ENCODE data around the gene PARS2.

Gene PARS2

DNA sequence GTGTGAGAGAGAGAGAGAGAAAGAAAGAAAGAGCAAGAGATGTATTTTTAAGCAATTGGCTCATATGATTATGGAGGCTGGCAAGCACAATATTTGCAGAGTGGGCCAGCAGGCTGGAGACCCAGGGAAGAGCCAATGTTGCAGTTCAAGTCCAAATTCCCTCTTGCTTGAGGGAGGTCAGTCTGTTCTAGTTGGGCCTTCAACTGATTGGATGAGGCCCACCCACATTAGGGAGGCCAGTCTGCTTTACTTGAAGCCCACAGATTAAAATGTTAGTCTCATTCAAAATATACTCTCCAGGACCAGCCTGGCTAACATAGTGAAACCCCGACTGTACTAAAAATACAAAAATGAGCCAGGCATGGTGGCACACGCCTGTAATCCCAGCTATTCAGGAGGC lies 8.6 kb upstream of the PARS2 start:
- Histone ChIP-seq H3K27ac (no peak overlapping the region), H3K36me3 (no peaks in the 10 kb centered on the region), H3K9me3 (no peaks in the 10 kb centered on the region), H3K4me1 (ENCODE audit: control insufficient read depth in 1 of 2, insufficient read depth in 1 of 2, low read depth in 1 of 2, low read length in 1 of 2) (no peaks in the 10 kb centered on the region), H3K27me3 (no peaks in the 10 kb centered on the region), H3K4me3 (ENCODE audit: low read depth in 1 of 2, low read length in 1 of 2) (no peak overlapping the region)
- TF ChIP-seq, protein P1, sequence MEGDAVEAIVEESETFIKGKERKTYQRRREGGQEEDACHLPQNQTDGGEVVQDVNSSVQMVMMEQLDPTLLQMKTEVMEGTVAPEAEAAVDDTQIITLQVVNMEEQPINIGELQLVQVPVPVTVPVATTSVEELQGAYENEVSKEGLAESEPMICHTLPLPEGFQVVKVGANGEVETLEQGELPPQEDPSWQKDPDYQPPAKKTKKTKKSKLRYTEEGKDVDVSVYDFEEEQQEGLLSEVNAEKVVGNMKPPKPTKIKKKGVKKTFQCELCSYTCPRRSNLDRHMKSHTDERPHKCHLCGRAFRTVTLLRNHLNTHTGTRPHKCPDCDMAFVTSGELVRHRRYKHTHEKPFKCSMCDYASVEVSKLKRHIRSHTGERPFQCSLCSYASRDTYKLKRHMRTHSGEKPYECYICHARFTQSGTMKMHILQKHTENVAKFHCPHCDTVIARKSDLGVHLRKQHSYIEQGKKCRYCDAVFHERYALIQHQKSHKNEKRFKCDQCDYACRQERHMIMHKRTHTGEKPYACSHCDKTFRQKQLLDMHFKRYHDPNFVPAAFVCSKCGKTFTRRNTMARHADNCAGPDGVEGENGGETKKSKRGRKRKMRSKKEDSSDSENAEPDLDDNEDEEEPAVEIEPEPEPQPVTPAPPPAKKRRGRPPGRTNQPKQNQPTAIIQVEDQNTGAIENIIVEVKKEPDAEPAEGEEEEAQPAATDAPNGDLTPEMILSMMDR (IDR thresholded peaks at IDR 0.05): no peak

GRCh38 chr1:54768093-54768492 lies 3.8 kb upstream of the PARS2 start:
- TF ChIP-seq, protein P1 (IDR thresholded peaks at IDR 0.05): no peak

GRCh38 chr1:54767526-54767925 lies 3.2 kb upstream of the PARS2 start:
- Histone ChIP-seq H3K27me3 (no peaks in the 10 kb centered on the region), H3K27ac (no peak overlapping the region), H3K4me3 (ENCODE audit: low read depth in 1 of 2, low read length in 1 of 2) (no peak overlapping the region), H3K36me3 (no peaks in the 10 kb centered on the region), H3K9me3 (no peaks in the 10 kb centered on the region), H3K4me1 (ENCODE audit: control insufficient read depth in 1 of 2, insufficient read depth in 1 of 2, low read depth in 1 of 2, low read length in 1 of 2) (peaks cover 13 to 16% of the 10 kb centered on the region in 2 experiments)
- TF ChIP-seq, protein P1 (IDR thresholded peaks at IDR 0.05): no peak

More at GRCh38 chr1:54768093-54768492, 3.8 kb upstream of the PARS2 start:
- Histone ChIP-seq H3K9me3 (no peaks in the 10 kb centered on the region), H3K27ac (no peak overlapping the region), H3K4me1 (ENCODE audit: control insufficient read depth in 1 of 2, insufficient read depth in 1 of 2, low read depth in 1 of 2, low read length in 1 of 2) (peaks cover 13 to 16% of the 10 kb centered on the region in 2 experiments), H3K27me3 (no peaks in the 10 kb centered on the region), H3K36me3 (no peaks in the 10 kb centered on the region), H3K4me3 (ENCODE audit: low read depth in 1 of 2, low read length in 1 of 2) (no peak overlapping the region)

DNA sequence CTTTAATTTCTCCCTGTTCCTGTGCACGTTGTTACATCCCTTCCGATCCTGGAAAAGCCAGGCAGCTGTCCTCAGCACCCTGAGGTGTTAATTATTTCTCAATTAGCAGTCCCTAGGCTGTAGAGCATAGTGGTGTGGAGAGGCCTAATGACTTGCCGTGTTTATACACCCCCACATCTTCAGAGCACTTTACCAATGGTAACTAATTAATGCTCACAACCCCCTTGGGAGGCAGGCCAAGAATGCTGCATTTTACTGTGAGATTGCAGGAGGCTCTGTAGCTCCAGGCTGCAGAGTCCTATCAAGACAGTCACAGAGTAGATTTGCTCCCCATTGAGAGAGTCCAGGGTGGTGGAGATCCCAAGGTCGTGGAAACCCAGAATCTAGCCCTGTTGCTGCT lies 2.4 kb upstream of the PARS2 start:
- no peaks in the 10 kb centered on the region for H3K9me3 ChIP-seq
- no peak overlapping the region for H3K27ac ChIP-seq
- H3K27me3 ChIP-seq: no peaks in the 10 kb centered on the region
- no peaks in the 10 kb centered on the region for H3K36me3 ChIP-seq
- peaks cover 13 to 16% of the 10 kb centered on the region in 2 experiments for H3K4me1 ChIP-seq (ENCODE audit: control insufficient read depth in 1 of 2, insufficient read depth in 1 of 2, low read depth in 1 of 2, low read length in 1 of 2)
- TF ChIP-seq, protein P1 (IDR thresholded peaks at IDR 0.05): no peak
- no peak overlapping the region for H3K4me3 ChIP-seq (ENCODE audit: low read depth in 1 of 2, low read length in 1 of 2)

GRCh38 chr1:54764922-54765561 lies 719 bp upstream of the PARS2 start:
- Histone ChIP-seq H3K36me3 (no peaks in the 10 kb centered on the region), H3K27me3 (no peaks in the 10 kb centered on the region), H3K27ac (peak overlapping the region; percentile 52), H3K4me3 (ENCODE audit: low read depth in 1 of 2, low read length in 1 of 2) (peak overlapping the region; percentile 86 to 95), H3K4me1 (ENCODE audit: control insufficient read depth in 1 of 2, insufficient read depth in 1 of 2, low read depth in 1 of 2, low read length in 1 of 2) (peaks cover 13 to 16% of the 10 kb centered on the region in 2 experiments), H3K9me3 (no peaks in the 10 kb centered on the region)
- TF ChIP-seq, protein P1 (IDR thresholded peaks at IDR 0.05): no peak

Measured in neutrophil (primary cell).